Thymus (tissue), 11 donors: ENCODE data around the gene AKR1B1. TPM values are rescaled to one million over a fixed set of nuclear protein-coding genes. Genes with fewer than 3 reads are reported as not detected.

Experiments
- DNase-seq, 9 donors: peaks; one replicate each; pipeline ENCODE4 v3.0.0-alpha.2; 2013; ENCODE audit warnings: low spot score in 9 of 9, low read depth in 6 of 9, missing footprints in 1 of 9
- H3K27ac ChIP-seq, 2 donors: one replicate each; pipeline ENCODE4 v1.5.1; 2013; ENCODE audit warnings: control low read depth in 1 of 2, low read depth in 1 of 2, low read length in 1 of 2, mild to moderate bottlenecking in 1 of 2, moderate library complexity in 1 of 2
- H3K27me3 ChIP-seq, 2 donors: one replicate each; pipeline ENCODE4 v1.5.1; 2013; ENCODE audit warnings: low read length in 1 of 2; ENCODE audit not compliant: control insufficient read depth in 2 of 2, insufficient read depth in 1 of 2
- H3K36me3 ChIP-seq, 2 donors: one replicate each; pipeline ENCODE4 v1.5.1; 2013; ENCODE audit warnings: low read length in 1 of 2, mild to moderate bottlenecking in 1 of 2, moderate library complexity in 1 of 2; ENCODE audit not compliant: control insufficient read depth in 2 of 2, insufficient read depth in 2 of 2
- H3K4me1 ChIP-seq, 2 donors: one replicate each; pipeline ENCODE4 v1.5.1; 2013; ENCODE audit warnings: low read length in 2 of 2; ENCODE audit not compliant: control insufficient read depth in 2 of 2, insufficient read depth in 2 of 2
- H3K4me3 ChIP-seq, 2 donors: one replicate each; pipeline ENCODE4 v1.5.1; 2013; ENCODE audit warnings: low read length in 2 of 2, control low read depth in 1 of 2, mild to moderate bottlenecking in 1 of 2
- H3K9me3 ChIP-seq, 2 donors: one replicate each; pipeline ENCODE4 v1.5.1; 2013; ENCODE audit warnings: low read length in 1 of 2, mild to moderate bottlenecking in 1 of 2; ENCODE audit not compliant: control insufficient read depth in 2 of 2, insufficient read depth in 1 of 2
- WGBS: extraction: QIAGEN DNeasy Blood & Tissue Kit; methylation state at CpG from one replicate; pipeline ENCODE4 v1.1.7; 2013; 5-methylcytosine and 5-hydroxymethylcytosine counted together
- polyA plus RNA-seq: library from polyadenylated mRNA; stranded (reverse); fragments of 200-250 nt; gene quantifications from one replicate; pipeline ENCODE4 v1.2.3, GENCODE V29; 2013
- total RNA-seq: library from RNA; stranded (reverse); fragments of 120-200 nt; gene quantifications from one replicate; pipeline ENCODE4 v1.2.4, GENCODE V29; 2013
- donor health status: healthy.

AKR1B1 gene
- total and polyA plus RNA-seq, 2 donors: 32.4 to 53.5 TPM

- Histone ChIP-seq H3K36me3 (no peaks in the 10 kb centered on the region), H3K9me3 (no peaks in the 10 kb centered on the region), H3K4me3 (no peak overlapping the region), H3K27ac (no peak overlapping the region), H3K27me3 (no peaks in the 10 kb centered on the region), H3K4me1 (no peaks in the 10 kb centered on the region)
- DNase-seq: no peak
These were observed 17.1 kb upstream of the AKR1B1 start for GRCh38 chr7:134476044-134476443.

- no peak overlapping the region for H3K27ac ChIP-seq
- WGBS: 96% methylated on average over 1 of the region's 1 CpG
- no peaks in the 10 kb centered on the region for H3K4me1 ChIP-seq
These were observed 15.9 kb upstream of the AKR1B1 start for GRCh38 chr7:134474828-134475227.

GRCh38 chr7:134473861-134474291 lies 15.0 kb upstream of the AKR1B1 start:
- no peaks in the 10 kb centered on the region for H3K27me3 ChIP-seq
- no peaks in the 10 kb centered on the region for H3K9me3 ChIP-seq
- no peak overlapping the region for H3K4me3 ChIP-seq
- H3K27ac ChIP-seq: no peak overlapping the region
- H3K4me1 ChIP-seq: no peaks in the 10 kb centered on the region
- 94% methylated on average over 6 of the region's 6 CpGs for WGBS
- DNase-seq: no peak
- H3K36me3 ChIP-seq: no peaks in the 10 kb centered on the region

More at GRCh38 chr7:134474828-134475227, 15.9 kb upstream of the AKR1B1 start:
- no peaks in the 10 kb centered on the region for H3K27me3 ChIP-seq
- no peak overlapping the region for H3K4me3 ChIP-seq
- H3K9me3 ChIP-seq: no peaks in the 10 kb centered on the region
- H3K36me3 ChIP-seq: no peaks in the 10 kb centered on the region
- DNase-seq: no peak

GRCh38 chr7:134472572-134473244 lies 13.8 kb upstream of the AKR1B1 start:
- Histone ChIP-seq H3K9me3 (no peaks in the 10 kb centered on the region), H3K4me3 (no peak overlapping the region), H3K4me1 (no peaks in the 10 kb centered on the region), H3K36me3 (no peaks in the 10 kb centered on the region), H3K27ac (no peak overlapping the region), H3K27me3 (no peaks in the 10 kb centered on the region)
- no peak for DNase-seq
- WGBS: 93% methylated on average over 2 of the region's 2 CpGs

- Histone ChIP-seq H3K9me3 (no peaks in the 10 kb centered on the region), H3K4me3 (no peak overlapping the region), H3K36me3 (no peaks in the 10 kb centered on the region), H3K27me3 (no peaks in the 10 kb centered on the region), H3K27ac (no peak overlapping the region), H3K4me1 (no peaks in the 10 kb centered on the region)
- 98% methylated on average over 4 of the region's 4 CpGs for WGBS
- DNase-seq: no peak
These were observed 12.0 kb upstream of the AKR1B1 start for GRCh38 chr7:134470864-134471263.

GRCh38 chr7:134469622-134470021 lies 10.7 kb upstream of the AKR1B1 start:
- peaks cover 0 to 3% of the 10 kb centered on the region in 2 donors for H3K9me3 ChIP-seq
- no peaks in the 10 kb centered on the region for H3K27me3 ChIP-seq
- WGBS: 88% methylated on average over 9 of the region's 9 CpGs
- H3K4me1 ChIP-seq: no peaks in the 10 kb centered on the region
- H3K27ac ChIP-seq: no peak overlapping the region
- no peaks in the 10 kb centered on the region for H3K36me3 ChIP-seq
- DNase-seq: no peak
- H3K4me3 ChIP-seq: no peak overlapping the region

- WGBS: 95% methylated on average over 6 of the region's 6 CpGs
- H3K4me1 ChIP-seq: no peaks in the 10 kb centered on the region
These were observed 9.6 kb upstream of the AKR1B1 start for GRCh38 chr7:134468475-134468874.

GRCh38 chr7:134468054-134468453 lies 9.2 kb upstream of the AKR1B1 start:
- WGBS: 96% methylated on average over 6 of the region's 6 CpGs
- Histone ChIP-seq H3K36me3 (no peaks in the 10 kb centered on the region), H3K27ac (no peak overlapping the region), H3K9me3 (peaks cover 0 to 14% of the 10 kb centered on the region in 2 donors), H3K4me1 (no peaks in the 10 kb centered on the region), H3K4me3 (no peak overlapping the region), H3K27me3 (no peaks in the 10 kb centered on the region)
- no peak for DNase-seq

More at GRCh38 chr7:134468475-134468874, 9.6 kb upstream of the AKR1B1 start:
- Histone ChIP-seq H3K4me3 (no peak overlapping the region), H3K27ac (no peak overlapping the region), H3K27me3 (no peaks in the 10 kb centered on the region), H3K9me3 (peaks cover 0 to 10% of the 10 kb centered on the region in 2 donors), H3K36me3 (no peaks in the 10 kb centered on the region)
- DNase-seq: no peak

- peaks cover 0 to 17% of the 10 kb centered on the region in 2 donors for H3K9me3 ChIP-seq
- H3K4me3 ChIP-seq: no peak overlapping the region
- no peaks in the 10 kb centered on the region for H3K36me3 ChIP-seq
- H3K4me1 ChIP-seq: no peaks in the 10 kb centered on the region
- H3K27me3 ChIP-seq: no peaks in the 10 kb centered on the region
- H3K27ac ChIP-seq: no peak overlapping the region
- DNase-seq: no peak
- 70% methylated on average over 6 of the region's 6 CpGs for WGBS
These were observed 6.6 kb upstream of the AKR1B1 start for GRCh38 chr7:134465491-134465890.
